ACHN (cell line): ENCODE data around the gene SULF2.

Experiments
- DNase-seq: peaks from one replicate; pipeline ENCODE4 v3.0.0-alpha.2; 2015
- in situ Hi-C: cut with HindIII; loops from 2 replicates; pipeline ENCODE4 v1.10.0; 2017; ENCODE audit warnings: low sequenced_read_pairs, low pct_ligation_motif_present, low pct_unique_long_range_greater_than_20kb

The SULF2 gene

DNA sequence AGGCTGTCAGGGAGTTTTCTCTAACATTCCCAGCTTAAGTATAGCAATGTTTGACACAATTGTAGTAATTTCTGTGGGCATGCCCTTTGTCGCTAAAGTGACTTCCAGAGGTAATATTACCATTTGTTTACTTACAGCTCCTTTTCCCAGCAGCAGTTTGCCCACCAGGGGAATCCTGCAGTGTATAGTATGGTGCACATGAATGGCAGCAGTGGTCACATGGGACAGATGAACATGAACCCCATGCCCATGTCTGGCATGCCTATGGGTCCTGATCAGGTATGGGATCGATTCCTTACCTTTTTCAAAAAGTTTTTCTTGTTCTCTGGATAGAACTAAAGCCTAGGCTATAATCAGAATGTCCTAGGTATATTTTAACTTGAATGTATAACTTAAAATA is 132.5 kb downstream of the SULF2 start:
- DNase-seq: no peak
- in situ Hi-C loops: no loop called here

DNA sequence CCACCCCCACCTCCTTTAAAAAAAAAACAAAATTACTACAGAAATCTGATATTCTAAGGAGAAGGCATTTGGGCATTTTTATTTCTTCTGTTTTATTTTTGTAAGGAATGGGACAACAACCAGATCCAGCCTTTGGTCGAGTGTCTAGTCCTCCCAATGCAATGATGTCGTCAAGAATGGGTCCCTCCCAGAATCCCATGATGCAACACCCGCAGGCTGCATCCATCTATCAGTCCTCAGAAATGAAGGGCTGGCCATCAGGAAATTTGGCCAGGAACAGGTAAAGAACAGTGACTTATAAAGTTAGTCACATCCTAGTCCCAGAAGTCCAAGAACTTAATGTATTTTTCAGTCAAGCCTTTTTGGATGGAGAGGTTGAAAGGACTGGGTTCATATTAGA is 133.0 kb downstream of the SULF2 start:
- in situ Hi-C loops: no loop called here
- DNase-seq: no peak

DNA sequence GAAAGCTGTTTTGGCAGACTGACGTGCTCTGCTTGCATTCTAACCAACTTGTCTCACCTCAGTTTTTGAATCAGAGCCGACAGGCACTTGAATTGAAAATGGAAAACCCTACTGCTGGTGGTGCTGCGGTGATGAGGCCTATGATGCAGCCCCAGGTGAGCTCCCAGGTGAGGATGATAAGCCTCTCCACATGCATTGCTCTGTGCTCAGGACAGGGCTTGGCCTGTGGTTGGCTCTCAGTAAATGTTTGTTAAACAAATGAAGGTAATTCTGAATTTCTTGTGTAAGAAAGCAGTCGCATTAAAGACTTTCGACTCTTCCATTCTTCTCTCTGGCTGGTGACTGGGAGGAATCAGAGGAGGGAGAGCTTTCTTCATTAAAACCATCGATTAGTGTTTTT is 136.3 kb downstream of the SULF2 start:
- in situ Hi-C loops: no loop called here
- DNase-seq: no peak

DNA sequence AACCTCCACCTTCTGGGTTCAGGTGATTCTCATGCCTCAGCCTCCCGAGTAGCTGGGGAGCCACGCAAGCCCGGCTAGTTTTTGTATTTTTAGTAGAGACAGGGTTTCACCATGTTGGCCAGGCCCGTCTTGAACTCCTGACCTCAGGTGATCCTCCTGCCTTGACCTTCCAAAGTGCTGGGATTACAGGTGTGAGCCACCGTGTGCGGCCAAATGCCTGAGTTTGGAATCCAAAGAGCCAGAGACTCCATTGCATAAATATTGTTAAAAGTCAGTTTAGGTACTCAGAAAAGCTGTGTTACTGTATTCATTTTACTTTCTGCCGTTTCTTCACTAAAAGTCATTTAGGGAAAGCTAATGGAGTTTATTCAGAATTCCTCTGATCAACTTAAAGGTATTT is 137.3 kb downstream of the SULF2 start:
- in situ Hi-C loops: no loop called here
- no peak for DNase-seq

DNA sequence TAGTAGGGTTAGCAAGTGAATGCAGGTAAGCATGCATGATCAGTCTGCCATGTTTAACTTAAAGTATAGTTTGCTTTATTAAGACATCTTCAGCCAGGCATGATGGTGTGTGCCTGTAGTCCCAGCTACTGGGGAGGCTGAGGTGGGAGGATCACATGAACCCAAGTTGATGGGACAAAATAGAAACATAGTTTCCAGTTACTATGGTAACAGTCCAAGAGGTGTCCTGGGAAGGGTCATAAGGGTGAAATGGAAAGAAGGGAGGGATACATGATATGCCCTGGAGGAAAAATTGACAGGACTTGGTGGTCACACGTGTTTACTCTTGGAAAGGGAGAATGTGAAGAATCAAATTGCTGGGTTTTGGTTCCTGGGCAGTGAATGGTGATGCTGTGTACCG is 139.6 kb downstream of the SULF2 start:
- in situ Hi-C loops: no loop called here
- DNase-seq: no peak

DNA sequence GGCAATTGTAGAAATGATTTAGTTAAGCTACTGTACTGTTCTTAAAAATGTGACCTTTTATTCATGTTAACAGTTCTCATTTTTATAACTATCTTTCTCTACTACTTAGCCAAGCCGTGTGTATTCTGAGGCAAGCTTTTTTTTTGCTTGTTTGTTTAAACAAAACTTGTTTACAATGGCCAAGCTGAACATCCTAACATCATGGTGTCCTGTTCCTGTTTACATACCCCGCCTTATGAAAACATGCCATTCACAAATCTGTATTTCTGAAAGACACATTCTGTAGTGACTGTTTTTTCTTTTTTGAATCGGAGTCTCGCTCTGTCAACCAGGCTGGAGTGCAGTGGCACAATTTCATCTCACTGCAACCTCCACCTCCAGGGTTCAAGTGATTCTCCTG is 142.7 kb downstream of the SULF2 start:
- in situ Hi-C loops: no loop called here
- no peak for DNase-seq

DNA sequence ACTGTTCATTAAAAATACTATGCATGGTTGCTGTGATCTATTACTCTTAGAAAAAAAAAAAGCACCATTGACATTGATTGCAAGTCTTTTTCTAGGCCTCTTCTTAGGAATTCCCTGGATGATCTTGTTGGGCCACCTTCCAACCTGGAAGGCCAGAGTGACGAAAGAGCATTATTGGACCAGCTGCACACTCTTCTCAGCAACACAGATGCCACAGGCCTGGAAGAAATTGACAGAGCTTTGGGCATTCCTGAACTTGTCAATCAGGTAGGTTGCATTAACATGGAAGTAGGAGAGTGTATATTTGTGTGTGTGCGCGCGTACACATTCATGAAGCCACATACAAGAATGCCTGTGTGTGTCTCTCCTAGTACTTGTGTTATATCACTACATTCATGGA is 143.2 kb downstream of the SULF2 start:
- in situ Hi-C loops: no loop called here
- no peak for DNase-seq

DNA sequence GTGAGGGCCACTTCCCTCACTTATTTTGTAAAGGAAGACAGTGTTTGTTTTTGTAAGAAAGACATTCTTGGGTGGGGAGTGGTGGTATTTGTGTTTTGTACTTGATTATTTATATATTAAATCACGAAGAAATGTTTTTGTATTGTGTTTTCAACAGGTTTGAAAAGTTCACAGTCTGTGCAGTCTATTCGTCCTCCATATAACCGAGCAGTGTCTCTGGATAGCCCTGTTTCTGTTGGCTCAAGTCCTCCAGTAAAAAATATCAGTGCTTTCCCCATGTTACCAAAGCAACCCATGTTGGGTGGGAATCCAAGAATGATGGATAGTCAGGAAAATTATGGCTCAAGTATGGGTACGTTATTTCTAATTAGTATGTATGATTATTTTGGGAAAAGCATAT is 146.4 kb downstream of the SULF2 start:
- no peak for DNase-seq
- in situ Hi-C loops: no loop called here

DNA sequence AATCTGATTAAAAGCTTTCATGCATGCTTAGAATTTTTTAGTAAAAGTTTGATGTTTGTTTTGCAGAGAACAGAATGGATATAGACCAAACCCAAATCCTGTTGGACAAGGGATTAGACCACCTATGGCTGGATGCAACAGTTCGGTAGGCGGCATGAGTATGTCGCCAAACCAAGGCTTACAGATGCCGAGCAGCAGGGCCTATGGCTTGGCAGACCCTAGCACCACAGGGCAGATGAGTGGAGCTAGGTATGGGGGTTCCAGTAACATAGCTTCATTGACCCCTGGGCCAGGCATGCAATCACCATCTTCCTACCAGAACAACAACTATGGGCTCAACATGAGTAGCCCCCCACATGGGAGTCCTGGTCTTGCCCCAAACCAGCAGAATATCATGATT is 150.0 kb downstream of the SULF2 start:
- DNase-seq: no peak
- in situ Hi-C loops: no loop called here

DNA sequence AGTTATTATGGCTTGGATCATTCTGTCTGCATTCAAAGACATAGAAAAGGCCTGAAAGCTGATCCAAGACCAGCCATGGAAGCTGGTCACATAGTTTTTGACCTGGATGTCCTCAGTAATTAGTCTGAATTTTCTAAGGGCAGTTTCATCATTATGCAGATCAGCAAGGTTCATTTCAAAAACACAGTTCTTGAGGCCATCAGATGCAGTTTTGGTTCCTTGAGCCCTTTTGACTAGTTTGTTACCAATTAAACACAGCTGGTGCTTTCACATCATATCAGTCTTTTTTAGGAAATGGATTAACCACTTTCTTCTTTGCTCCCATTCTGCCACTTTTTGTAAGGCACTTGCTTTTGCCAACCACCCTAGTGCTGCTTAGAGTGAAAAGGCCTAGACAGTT is 154.2 kb downstream of the SULF2 start:
- in situ Hi-C loops: no loop called here
- DNase-seq: no peak

DNA sequence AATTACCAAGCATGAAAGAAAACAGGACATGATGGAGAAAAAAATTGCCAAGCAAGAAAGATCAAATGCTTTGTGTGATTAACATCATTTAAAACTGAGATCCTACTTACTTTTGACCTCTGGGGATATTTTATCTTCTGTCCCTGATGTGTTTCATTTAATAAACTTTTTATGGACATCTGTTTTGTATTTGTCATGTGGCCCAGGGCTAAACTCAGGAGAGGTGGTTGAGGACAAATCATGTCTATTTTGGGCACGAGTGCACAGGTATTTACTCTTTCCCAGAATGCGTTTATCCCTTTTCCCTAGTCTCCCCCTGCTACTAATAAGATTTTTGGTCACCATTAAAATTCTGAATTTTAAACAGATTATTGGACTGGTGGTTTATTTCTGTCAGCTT is 155.4 kb downstream of the SULF2 start:
- in situ Hi-C loops: no loop called here

DNA sequence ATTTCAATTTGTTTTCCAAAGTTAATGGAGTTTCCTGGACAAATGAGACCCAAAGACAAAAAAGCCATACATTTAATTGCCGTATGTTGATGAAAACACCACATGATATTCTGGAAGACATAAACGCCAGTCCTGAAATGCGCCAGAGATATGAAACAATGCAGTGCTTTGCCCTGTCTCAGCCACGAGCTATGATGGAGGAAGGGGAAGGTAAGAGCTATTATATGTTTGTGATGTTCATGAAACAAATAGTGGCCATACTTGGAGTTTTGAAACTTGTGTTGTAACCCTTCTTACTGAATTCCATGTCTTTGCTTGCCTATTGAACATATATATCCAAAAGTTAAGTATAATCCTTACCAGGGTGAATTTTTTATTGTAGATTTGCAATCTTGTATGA is 157.7 kb downstream of the SULF2 start:
- DNase-seq: no peak
- in situ Hi-C loops: no loop called here

More for the DNA sequence above, 155.4 kb downstream of the SULF2 start:
- no peak for DNase-seq

DNA sequence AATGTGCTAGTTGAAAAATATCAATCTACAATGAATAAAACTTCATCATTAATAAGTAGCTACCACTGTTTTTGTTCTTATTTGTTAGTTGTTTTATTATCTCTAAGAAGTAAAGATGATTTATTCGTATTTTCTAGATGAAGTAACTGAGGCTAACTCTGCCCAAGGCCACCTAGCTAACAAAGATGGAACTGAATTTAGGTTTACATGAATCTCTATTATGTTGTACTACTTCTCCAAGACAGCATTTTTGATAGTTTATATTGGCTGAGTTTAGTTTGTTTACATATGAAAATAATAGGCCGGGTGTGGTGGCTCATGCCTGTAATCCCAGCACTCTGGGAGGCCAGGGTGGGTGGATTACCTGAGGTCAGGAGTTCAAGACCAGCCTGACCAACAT is 162.1 kb downstream of the SULF2 start:
- in situ Hi-C loops: no loop called here
- no peak for DNase-seq

DNA sequence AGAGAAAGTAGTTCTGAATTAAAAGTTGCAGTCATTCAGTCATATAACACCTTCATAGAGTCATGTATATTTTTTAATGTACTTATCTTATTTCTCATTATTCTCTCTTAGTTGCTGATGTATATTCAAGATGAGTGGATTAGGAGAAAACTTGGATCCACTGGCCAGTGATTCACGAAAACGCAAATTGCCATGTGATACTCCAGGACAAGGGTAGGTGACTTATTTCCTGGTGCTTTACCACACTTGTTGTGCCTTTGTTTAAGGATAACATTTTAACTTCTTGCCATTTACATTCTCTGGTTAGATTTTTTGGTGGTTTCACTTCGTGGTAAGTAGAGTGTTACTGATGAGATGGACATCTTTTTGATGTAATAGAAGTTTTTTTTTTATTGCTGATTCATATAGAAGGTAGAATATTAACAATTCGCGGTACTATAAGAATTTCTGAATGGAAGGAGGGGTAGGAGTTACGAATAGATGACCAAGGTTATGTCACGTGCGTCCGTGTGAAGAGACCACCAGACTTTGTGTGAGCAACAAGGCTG is 163.1 kb downstream of the SULF2 start:
- in situ Hi-C loops: no loop called here
- DNase-seq: peak; percentile 62

DNA sequence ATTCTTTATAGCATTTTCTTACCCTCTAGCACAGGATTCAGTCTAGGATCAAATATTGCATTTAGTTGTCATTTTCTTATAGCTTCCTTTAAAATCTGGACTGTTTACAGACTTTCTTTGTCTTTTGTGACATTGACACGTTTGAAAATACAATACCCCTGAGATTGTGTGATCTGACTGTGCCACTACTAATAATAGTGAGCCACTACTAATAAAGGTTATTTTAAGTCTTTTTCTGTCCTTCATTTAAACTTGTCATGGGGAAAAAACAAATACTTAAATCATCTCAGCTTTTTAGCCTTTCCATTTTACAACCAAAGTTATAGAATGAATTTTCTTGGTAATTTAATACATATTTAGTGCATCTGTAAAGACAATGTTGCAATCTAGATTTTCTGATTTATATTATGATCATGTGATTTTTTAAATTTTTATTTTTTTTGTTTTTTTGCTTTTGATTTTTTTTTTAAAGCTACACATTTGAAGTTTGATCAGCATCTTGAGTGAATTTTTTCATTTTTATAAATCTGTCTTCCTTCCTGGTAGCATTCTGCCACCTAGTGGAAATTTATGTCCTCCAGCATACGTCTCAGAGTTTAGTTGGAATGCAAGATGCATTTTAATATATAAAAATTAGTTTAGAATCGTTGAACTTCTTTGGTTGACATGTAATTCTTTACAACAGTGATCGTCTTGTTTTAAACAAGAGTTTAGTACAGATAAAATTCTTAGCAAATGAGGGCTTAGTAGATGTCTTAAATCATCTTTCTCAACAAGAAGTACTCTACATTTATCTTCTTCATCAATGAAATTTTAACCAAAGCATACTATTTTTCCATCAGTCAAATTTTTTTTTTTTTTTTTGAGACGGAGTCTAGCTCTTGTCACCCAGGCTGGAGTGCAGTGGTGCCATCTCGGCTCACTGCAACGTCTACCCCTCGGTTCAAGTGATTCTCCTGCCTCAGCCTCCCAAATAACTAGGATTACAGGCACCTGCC is 164.2 kb downstream of the SULF2 start:
- DNase-seq: peak; percentile 70
- in situ Hi-C loops: no loop called here

DNA sequence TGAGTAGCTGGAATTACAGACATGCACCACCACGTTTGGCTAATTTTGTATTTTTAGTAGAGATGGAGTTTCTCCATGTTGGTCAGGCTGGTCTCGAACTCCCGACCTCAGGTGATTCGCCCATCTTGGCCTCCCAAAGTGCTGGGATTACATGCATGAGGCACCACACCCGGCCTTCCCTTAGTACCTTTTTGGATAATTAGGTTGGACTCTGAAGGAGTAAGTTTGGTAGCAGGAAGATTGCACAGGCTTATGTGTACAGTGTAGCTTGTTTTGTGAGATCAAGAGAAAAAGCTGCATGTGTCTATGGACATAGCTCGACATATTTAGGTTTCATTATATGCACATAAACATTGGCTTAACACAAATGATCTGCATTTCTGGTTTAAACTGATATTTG is 166.8 kb downstream of the SULF2 start:
- no peak for DNase-seq
- in situ Hi-C loops: no loop called here

DNA sequence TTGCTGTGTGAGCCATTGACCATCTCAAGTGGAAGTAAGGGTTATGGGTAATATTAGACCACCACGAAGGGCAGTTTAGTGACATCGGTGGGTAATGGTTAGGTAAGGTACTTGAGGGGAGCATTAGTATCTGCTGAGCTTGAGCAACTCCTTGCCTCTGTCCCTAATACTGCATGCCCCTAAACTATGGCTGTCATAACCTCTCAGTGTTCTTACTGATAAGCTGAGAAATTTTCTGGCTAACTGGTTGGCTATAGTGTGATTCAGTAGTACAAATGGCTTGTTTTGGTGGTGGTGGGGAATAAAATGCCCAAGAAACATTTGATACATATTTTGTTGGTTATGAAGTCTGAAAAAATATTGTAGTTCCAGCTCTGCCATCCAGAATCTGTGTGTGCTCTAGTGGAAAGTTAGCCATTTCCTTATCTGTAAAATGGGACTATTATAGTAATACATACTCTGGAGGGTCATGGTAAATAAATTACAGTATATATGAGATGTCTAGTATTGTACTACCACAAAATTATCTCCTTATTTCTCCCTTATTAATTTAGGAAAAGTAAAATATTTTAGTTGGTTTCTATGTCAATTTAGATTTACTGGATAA is 170.5 kb downstream of the SULF2 start:
- DNase-seq: no peak
- in situ Hi-C loops: no loop called here

DNA sequence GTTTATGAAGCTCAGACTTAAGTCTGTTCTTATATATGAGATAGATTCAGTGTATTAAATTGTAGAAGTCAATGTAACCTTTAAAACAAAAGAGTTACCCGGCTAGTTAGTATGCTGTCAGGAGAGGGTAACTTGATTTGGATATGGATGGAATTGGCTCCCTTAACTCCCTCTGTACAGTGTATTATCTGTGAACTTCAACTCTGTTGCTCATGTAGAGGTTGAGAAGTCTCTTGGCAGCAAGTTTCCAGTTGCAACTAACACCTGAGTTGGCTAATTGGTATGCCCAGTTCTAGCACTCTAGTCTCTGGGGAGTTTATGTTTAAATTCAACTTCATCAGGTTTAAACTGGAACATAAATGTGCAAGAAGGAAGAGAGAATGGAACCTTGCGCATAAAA is 172.6 kb downstream of the SULF2 start:
- in situ Hi-C loops: no loop called here

DNA sequence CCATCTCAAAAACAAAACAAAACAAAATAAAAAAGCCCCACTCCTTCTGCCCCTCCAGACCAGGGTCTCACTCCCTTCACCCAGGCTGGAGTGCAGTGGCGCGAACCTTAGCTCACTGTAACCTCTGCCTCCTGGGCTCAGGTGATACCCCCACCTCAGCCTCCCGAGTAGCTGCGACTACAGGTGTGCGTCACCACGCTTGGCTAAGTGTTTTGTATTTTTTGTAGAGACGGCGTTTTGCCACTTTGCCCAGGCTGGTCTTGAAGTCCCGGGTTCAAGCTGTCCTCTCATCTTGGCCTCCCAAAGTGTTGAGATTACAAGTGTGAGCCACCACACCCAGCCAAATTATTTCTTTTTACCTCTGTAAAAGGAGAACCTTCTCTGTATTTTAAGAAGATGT is 173.5 kb downstream of the SULF2 start:
- in situ Hi-C loops: no loop called here
- DNase-seq: no peak

More for the DNA sequence above, 172.6 kb downstream of the SULF2 start:
- no peak for DNase-seq

DNA sequence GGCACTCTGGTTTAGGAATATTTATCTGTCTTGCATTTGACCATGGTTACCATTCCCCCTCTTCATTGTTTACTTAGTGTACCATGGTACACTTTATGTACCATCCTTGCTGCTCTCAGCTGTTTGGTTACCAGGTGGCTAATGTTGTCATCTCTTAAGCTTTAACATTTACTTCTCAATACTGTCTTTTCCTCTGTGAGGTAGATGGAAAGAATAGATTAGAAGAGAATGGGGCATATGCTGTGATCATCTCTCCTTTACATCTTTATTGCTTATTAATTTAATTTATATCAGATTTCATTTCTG is 174.4 kb downstream of the SULF2 start:
- in situ Hi-C loops: no loop called here
- no peak for DNase-seq
